GM19099 (cell line): ENCODE results near the gene HPS1.

Experiments used
- POLR2A ChIP-seq: IDR thresholded peaks from 3 replicates; pipeline ENCODE4 v1.6.1; 2011; ENCODE audit warnings: low read depth; ENCODE audit not compliant: insufficient read length; ENCODE audit errors: extremely low read depth

Gene HPS1

GRCh38 chr10:98414578-98414931 is 32.2 kb downstream of the HPS1 start:
- no peak for TF ChIP-seq POLR2A

GRCh38 chr10:98411768-98412167 is 35.0 kb downstream of the HPS1 start:
- no peak for TF ChIP-seq POLR2A

- no peak for TF ChIP-seq POLR2A
These were observed 35.6 kb downstream of the HPS1 start for GRCh38 chr10:98411166-98411565.

- no peak for TF ChIP-seq POLR2A
These were observed 36.0 kb downstream of the HPS1 start for GRCh38 chr10:98410759-98411158.

- no peak for TF ChIP-seq POLR2A
These were observed 36.5 kb downstream of the HPS1 start for GRCh38 chr10:98410135-98410743.

GRCh38 chr10:98408799-98409198 is 37.9 kb downstream of the HPS1 start:
- TF ChIP-seq POLR2A = no peak

- no peak for TF ChIP-seq POLR2A
These were observed 38.9 kb downstream of the HPS1 start for GRCh38 chr10:98407744-98408241.

- TF ChIP-seq POLR2A = no peak
These were observed 39.6 kb downstream of the HPS1 start for GRCh38 chr10:98407017-98407743.

GRCh38 chr10:98405422-98405821 is 41.3 kb downstream of the HPS1 start:
- no peak for TF ChIP-seq POLR2A

GRCh38 chr10:98404571-98405359 is 42.0 kb downstream of the HPS1 start:
- TF ChIP-seq POLR2A = no peak

GRCh38 chr10:98403812-98404504 is 42.8 kb downstream of the HPS1 start:
- TF ChIP-seq POLR2A = no peak

GRCh38 chr10:98402931-98403718 is 43.6 kb downstream of the HPS1 start:
- TF ChIP-seq POLR2A = no peak

GRCh38 chr10:98402478-98402877 is 44.3 kb downstream of the HPS1 start:
- no peak for TF ChIP-seq POLR2A

- no peak for TF ChIP-seq POLR2A
These were observed 46.3 kb downstream of the HPS1 start for GRCh38 chr10:98400482-98400881.

GRCh38 chr10:98399784-98400183 is 47.0 kb downstream of the HPS1 start:
- no peak for TF ChIP-seq POLR2A

- no peak for TF ChIP-seq POLR2A
These were observed 49.6 kb downstream of the HPS1 start for GRCh38 chr10:98397089-98397600.
